ENCODE data around the gene OPRL1.

DNA sequence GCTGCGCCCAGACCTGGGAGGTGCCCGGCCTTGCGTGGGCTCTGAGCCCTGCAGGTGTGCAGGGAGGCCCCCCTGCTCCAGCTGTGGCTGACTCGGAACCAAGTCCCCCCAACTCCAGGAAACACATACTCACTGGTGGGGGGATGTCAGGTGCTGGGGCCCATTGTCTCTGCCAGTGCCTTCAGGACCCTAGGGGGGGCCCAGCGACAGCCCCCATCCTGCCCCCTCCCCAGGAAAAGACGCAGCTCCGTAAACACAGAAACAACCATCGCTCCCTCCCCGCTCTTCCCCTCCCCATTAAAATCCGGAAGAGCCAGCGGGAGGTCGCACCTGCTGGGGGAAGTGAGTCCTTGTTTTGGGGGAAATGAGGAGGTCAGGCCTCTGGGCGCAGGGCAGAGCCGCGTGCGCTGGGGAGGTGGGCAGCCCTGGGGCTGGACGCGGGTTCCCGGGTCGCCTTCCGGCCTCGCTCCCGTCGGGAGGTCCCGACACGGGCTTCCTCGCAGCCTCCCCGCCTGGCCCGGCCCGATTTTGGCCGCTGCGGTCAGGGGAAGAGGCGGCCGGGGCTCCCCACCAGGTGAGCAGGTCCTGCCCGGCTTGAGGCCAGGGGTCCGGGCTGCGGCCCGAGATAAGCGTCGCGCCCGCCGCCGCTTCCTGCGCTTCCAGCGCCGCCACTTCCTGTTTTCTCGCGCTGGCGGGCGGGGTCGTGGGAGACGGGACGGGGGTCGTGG, 37.7 kb upstream of the OPRL1 start:
- TF ChIP-seq, protein P1, sequence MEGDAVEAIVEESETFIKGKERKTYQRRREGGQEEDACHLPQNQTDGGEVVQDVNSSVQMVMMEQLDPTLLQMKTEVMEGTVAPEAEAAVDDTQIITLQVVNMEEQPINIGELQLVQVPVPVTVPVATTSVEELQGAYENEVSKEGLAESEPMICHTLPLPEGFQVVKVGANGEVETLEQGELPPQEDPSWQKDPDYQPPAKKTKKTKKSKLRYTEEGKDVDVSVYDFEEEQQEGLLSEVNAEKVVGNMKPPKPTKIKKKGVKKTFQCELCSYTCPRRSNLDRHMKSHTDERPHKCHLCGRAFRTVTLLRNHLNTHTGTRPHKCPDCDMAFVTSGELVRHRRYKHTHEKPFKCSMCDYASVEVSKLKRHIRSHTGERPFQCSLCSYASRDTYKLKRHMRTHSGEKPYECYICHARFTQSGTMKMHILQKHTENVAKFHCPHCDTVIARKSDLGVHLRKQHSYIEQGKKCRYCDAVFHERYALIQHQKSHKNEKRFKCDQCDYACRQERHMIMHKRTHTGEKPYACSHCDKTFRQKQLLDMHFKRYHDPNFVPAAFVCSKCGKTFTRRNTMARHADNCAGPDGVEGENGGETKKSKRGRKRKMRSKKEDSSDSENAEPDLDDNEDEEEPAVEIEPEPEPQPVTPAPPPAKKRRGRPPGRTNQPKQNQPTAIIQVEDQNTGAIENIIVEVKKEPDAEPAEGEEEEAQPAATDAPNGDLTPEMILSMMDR (IDR thresholded peaks at IDR 0.05), result no peak
- TF ChIP-seq POLR2A (IDR thresholded peaks at IDR 0.05) (no peak), POLR2AphosphoS5 (IDR thresholded peaks at IDR 0.05) (no peak)

All from suprapubic skin (tissue), 4 donors.